ENCODE data around the gene DHX32. TPM values are rescaled to one million over a fixed set of nuclear protein-coding genes. Genes with fewer than 3 reads are reported as not detected.

DHX32 gene
- total RNA-seq, 2 donors from 2014 or later = 64.0 to 86.3 TPM

DNA sequence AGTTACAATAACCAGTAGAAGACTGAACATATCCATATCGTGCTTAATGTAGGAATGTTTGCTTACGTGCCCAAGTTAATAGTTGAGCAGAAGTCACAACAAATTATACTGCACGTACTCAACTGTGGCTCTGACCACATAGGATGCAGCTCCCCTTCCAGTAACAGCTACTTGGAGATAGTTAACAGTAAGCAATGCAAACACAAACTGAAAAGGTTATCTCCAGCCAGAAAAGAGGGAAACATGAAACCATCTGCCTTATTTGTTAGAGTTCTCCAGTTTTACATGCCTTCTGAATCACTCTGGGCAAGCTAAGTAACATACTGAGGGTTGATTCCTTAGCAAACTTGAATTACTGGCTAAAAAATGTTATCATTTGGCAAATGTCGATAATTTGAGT, 9.8 kb downstream of the DHX32 start:
- H3K9me3 ChIP-seq = no peaks in the 10 kb centered on the region
- intact Hi-C loops (cut with DNase I) = loop anchor here (5.0 kb wide), 1 partner anchor 61 kb away; no protein-coding TSS in a partner anchor
- TF ChIP-seq, protein P1, sequence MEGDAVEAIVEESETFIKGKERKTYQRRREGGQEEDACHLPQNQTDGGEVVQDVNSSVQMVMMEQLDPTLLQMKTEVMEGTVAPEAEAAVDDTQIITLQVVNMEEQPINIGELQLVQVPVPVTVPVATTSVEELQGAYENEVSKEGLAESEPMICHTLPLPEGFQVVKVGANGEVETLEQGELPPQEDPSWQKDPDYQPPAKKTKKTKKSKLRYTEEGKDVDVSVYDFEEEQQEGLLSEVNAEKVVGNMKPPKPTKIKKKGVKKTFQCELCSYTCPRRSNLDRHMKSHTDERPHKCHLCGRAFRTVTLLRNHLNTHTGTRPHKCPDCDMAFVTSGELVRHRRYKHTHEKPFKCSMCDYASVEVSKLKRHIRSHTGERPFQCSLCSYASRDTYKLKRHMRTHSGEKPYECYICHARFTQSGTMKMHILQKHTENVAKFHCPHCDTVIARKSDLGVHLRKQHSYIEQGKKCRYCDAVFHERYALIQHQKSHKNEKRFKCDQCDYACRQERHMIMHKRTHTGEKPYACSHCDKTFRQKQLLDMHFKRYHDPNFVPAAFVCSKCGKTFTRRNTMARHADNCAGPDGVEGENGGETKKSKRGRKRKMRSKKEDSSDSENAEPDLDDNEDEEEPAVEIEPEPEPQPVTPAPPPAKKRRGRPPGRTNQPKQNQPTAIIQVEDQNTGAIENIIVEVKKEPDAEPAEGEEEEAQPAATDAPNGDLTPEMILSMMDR (IDR thresholded peaks at IDR 0.05) = no peak

DNA sequence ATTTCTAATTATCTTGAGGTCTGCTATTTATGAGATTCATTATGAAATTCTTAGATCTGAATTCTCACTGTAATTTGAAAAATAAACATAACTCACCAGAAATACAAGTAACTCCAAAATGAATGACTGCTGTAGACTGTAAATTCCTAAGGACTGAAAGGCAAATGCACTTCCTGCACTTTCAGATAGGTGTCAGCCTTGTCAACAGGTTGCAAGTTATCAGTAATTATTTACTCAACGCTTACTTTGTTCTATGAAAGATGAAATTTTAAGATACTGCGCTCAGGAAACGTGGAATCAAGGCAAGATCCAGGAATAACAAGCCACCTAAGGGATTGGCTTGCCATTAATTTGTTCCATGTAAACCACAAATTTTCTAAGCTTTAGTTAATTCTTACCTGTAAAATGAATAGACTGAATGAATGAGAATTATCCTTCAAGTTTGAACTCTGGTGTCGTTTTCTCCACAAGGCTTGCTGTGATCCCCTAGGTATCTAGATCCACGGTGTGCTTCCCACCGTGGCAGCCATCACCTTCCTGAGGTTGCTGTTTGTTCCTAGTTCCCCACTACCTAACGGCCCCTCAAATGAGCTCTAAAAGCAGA, 12.6 kb downstream of the DHX32 start:
- Histone ChIP-seq H3K4me1 (no peaks in the 10 kb centered on the region), H3K9ac (ENCODE audit: low read depth in 2 of 2, low read length in 2 of 2) (no peak overlapping the region), H3K4me3 (no peak overlapping the region), H3K27ac (no peak overlapping the region), H3K9me3 (no peaks in the 10 kb centered on the region), H3K36me3 (no peaks in the 10 kb centered on the region), H3K27me3 (no peaks in the 10 kb centered on the region)
- intact Hi-C loops (cut with DNase I) = loop anchor here (10.0 kb wide), 1 partner anchor 636 kb away; no protein-coding TSS in a partner anchor
- DNase-seq = no peak
- TF ChIP-seq, protein P1 (IDR thresholded peaks at IDR 0.05) = peak; percentile 80

More for the DNA sequence above, 9.8 kb downstream of the DHX32 start:
- Histone ChIP-seq H3K36me3 (peaks cover 1% of the 10 kb centered on the region), H3K27me3 (no peaks in the 10 kb centered on the region), H3K27ac (no peak overlapping the region), H3K9ac (ENCODE audit: low read depth in 2 of 2, low read length in 2 of 2) (no peak overlapping the region), H3K4me1 (no peaks in the 10 kb centered on the region), H3K4me3 (no peak overlapping the region)
- DNase-seq = no peak

DNA sequence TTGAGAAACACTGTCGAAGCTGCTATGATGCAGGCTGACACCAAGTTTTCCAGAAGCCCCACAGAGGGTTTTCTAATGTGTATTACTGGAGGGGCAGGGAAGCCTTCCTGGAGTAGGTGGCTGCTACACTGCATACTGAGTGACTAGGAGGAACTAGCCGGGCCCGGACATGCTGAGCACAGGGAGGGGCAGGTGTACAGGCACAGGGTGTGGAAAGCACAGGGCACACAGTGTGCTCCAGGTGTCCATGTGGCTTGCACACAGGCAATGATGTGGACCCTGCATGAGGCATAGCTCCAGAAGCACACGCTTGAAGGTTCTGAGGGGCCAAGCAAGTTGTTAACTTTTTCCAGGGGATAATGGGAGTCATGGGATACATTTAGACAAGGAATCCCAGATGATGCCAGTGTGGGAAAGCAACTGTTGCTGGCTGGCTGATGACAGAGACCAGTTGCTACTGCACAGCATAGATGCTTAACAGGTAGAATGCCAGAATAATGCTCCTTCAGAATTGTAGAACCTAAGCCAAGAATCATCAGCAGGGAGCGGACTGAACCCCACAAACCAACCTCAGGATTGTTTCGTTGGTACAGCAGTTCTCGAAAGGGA, 14.6 kb downstream of the DHX32 start:
- intact Hi-C loops (cut with DNase I) = loop anchor here (10.0 kb wide), 1 partner anchor 638 kb away; no protein-coding TSS in a partner anchor
- no peaks in the 10 kb centered on the region for H3K36me3 ChIP-seq
- H3K4me1 ChIP-seq = no peaks in the 10 kb centered on the region
- H3K27me3 ChIP-seq = no peaks in the 10 kb centered on the region
- no peak overlapping the region for H3K9ac ChIP-seq (ENCODE audit: low read depth in 2 of 2, low read length in 2 of 2)
- H3K9me3 ChIP-seq = no peaks in the 10 kb centered on the region
- no peak overlapping the region for H3K27ac ChIP-seq
- no peak overlapping the region for H3K4me3 ChIP-seq
- no peak for DNase-seq
- TF ChIP-seq, protein P1 (IDR thresholded peaks at IDR 0.05) = no peak

DNA sequence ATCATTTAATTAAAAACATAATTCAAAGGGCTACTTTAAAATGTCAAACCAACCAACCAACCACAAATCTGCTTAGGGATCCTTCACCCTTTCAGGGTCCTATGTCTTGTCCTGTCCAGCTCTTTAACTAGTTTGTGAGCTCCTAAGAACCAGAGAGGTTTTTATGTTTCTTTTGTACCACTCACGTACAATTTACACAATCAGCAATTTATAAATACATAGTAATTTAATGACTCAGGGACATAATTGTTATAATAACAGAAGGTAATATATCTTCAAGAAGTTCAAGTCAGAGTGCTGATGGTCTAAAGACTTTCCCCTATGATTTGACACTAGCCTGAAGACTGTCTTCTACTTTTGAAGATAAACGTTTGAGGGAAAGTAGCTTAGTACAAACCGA, 16.0 kb downstream of the DHX32 start:
- no peak overlapping the region for H3K9ac ChIP-seq (ENCODE audit: low read depth in 2 of 2, low read length in 2 of 2)
- intact Hi-C loops (cut with DNase I) = loop anchor here (10.0 kb wide), 1 partner anchor 640 kb away; no protein-coding TSS in a partner anchor

DNA sequence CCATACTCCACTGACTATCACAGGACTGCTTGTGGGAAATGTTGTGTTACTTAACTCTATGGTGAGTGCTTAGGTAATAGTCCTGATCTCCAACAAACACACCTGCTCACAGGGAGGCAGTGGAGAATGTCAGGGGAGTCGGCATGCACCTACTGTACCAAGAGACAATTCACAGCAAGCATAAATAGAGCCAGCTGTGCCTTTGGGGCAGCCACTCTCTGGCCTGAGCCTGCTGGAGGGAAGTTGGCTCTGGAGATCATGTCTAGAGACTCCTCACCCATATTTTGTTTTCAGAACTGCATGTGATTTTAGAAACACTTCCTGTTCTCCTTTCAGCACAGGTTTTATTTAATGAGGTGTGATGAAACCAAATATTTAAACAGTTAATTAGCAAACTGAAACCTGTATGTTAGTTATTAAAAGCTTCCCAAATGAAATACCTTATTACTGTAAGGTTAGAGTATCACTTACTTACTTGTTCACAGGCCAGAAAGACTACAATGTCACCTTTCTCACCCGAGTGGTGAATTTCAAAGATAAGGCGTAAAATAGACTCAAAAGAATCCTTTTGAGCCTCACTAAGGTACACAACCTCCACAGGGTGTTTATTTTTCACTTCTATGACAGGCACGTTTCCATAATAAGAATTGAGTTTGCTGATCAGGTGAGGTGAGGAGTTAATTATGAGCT, 21.8 kb downstream of the DHX32 start:
- TF ChIP-seq, protein P1 (IDR thresholded peaks at IDR 0.05) = no peak
- Histone ChIP-seq H3K4me1 (no peaks in the 10 kb centered on the region), H3K9me3 (no peaks in the 10 kb centered on the region), H3K27ac (no peak overlapping the region), H3K9ac (ENCODE audit: low read depth in 2 of 2, low read length in 2 of 2) (no peak overlapping the region), H3K27me3 (no peaks in the 10 kb centered on the region), H3K4me3 (no peak overlapping the region), H3K36me3 (no peaks in the 10 kb centered on the region)
- intact Hi-C loops (cut with DNase I) = no loop called here
- no peak for DNase-seq

More for the DNA sequence above, 16.0 kb downstream of the DHX32 start:
- Histone ChIP-seq H3K36me3 (no peaks in the 10 kb centered on the region), H3K27me3 (no peaks in the 10 kb centered on the region), H3K4me3 (no peak overlapping the region), H3K9me3 (no peaks in the 10 kb centered on the region), H3K4me1 (no peaks in the 10 kb centered on the region), H3K27ac (no peak overlapping the region)
- no peak for DNase-seq
- TF ChIP-seq, protein P1 (IDR thresholded peaks at IDR 0.05) = no peak

Measured in colonic mucosa (tissue), 4 donors.